SU-DHL-6 (cell line): ENCODE results near the gene FCHSD2.

ENCODE experiments used
- EZH2phosphoT487 ChIP-seq: fragments of 200-600 bp; sonication (generic), shearing (Covaris generic); conservative IDR thresholded peaks from 2 replicates; pipeline ENCODE4 v1.6.1; 2018; ENCODE audit warnings: mild to moderate bottlenecking, antibody characterized with exemption, low read length, moderate library complexity, mixed read lengths
- TF ChIP-seq, protein P1 (sequence below): fragments of 200-600 bp; sonication (generic); IDR thresholded peaks from one replicate; pipeline ENCODE4 v1.5.1; 2017; ENCODE audit warnings: antibody characterized with exemption, mild to moderate bottlenecking, low read length, moderate library complexity; ENCODE audit not compliant: insufficient read depth, poor library complexity, severe bottlenecking

DNA sequence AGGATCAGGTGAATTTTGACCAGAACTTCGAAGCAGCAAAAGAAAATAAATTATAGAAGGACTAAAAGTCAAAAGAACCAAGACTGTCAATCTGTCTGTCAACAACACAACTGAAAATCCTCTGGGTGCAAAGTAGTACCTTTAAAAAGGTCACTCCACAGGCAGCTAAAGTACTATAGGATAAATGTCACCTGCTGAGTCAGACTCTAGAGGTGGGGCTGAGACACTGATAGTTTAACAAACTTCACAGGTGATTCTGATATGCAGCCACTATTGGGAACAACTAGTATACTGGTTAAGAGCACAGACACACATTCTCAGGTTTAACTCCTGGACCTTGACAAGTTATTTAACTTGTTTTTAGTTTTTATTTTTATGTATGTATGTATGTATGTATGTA lies 107.3 kb downstream of the FCHSD2 start:
- TF ChIP-seq, protein P1, sequence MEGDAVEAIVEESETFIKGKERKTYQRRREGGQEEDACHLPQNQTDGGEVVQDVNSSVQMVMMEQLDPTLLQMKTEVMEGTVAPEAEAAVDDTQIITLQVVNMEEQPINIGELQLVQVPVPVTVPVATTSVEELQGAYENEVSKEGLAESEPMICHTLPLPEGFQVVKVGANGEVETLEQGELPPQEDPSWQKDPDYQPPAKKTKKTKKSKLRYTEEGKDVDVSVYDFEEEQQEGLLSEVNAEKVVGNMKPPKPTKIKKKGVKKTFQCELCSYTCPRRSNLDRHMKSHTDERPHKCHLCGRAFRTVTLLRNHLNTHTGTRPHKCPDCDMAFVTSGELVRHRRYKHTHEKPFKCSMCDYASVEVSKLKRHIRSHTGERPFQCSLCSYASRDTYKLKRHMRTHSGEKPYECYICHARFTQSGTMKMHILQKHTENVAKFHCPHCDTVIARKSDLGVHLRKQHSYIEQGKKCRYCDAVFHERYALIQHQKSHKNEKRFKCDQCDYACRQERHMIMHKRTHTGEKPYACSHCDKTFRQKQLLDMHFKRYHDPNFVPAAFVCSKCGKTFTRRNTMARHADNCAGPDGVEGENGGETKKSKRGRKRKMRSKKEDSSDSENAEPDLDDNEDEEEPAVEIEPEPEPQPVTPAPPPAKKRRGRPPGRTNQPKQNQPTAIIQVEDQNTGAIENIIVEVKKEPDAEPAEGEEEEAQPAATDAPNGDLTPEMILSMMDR = no peak
- TF ChIP-seq EZH2phosphoT487 = no peak
